GM18520 (cell line): Measurements from ENCODE around the gene MEP1B.

Experiments
- ATAC-seq: cut with Tn5 transposase; IDR thresholded peaks from one replicate; pipeline ENCODE4 v1.9.1; 2021; ENCODE audit not compliant: unreplicated experiment

MEP1B gene

DNA sequence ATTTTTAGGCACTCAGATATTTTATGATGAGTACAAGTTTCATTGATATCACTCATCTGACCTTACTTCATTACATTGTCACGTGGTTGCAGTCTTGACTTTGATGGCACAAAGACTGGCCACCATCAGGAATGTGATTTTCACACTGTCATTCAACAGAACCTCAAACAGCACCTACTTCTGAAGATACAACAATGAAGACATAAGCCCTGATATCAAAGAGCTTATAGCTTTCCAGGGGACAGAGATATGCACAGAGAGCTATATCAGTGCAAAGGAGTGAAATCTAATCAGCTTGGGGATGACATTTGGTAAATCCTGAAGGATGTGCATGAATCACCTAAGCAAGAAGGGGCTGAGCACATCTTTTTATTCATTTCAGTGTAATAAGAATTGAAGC lies 72.3 kb downstream of the MEP1B start:
- ATAC-seq, result no peak

DNA sequence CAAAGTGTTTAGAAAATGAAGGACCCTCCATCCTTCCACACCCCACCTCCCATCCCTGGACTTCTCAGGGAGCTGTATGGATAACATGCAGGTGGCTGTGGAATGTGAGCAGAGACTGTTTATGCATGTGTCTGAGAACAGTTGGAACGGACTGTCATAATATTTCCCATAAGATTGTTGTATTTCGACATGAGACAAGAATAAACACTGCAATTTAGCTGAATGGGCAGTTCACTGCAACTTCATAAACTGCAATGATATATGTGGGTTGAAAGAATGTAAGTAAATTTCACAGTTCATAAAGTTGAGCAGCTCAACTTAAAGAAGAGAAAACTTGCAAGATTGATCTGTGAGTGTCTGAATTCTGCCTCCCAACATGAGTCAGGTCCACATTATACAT lies 74.6 kb downstream of the MEP1B start:
- no peak for ATAC-seq

DNA sequence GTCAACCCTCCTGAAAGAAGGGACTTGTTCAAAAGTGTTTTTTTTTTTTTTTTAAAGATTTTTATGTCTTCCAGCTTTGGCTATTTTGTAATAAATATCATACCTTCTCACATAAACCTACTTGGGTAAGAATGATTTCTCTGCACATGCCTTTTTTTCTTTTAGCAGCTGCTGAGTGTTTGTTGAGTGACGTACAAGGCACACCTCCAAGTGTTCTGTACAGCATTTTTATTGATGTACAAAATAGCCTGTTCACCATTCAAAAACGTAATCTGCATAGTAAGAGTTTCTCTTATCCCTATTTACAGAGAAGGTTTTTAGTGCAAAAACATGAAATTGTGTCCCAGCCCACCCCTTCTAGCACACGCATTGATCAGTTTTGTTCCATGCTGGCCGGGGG lies 77.6 kb downstream of the MEP1B start:
- no peak for ATAC-seq
